CD4-positive, alpha-beta T cell treated with Interleukin-17A for 1 hour (primary cell): ENCODE results near the gene EIF3F.

Source experiments
- DNase-seq: peaks from one replicate; pipeline ENCODE4 v3.0.0-alpha.2; 2020

The EIF3F gene

DNA sequence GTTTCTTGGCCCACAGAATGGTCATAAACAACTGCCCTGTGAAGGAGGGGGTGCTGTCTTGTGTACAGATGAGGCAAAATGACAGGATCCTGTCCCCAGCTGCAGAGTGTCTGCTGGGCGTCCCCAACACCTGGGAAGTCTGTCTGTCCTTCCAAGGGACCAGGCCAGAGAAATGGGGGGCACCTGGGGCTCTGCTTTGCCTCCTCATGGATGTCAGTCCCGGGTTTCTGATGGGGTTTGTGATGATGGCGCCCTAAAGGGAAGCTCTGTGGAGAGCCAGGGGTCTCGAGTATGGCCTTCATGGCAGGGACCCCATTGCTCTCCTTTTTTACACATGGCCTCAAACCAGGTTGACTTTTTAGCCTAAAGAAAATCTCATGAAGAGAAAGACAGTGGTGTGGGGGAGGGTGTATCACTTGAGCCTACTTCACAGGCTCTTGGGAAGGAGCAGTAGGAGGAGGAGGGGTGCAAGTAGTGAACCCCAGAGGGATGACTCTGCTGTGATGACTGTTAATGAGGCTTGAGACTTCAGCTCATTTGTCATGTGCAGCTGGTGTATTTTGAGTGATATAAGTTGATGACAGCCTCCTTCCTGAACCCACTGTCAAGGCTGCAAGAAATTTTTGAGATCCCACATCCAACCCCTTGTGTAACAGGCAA lies 53.3 kb downstream of the EIF3F start:
- DNase-seq, result no peak

DNA sequence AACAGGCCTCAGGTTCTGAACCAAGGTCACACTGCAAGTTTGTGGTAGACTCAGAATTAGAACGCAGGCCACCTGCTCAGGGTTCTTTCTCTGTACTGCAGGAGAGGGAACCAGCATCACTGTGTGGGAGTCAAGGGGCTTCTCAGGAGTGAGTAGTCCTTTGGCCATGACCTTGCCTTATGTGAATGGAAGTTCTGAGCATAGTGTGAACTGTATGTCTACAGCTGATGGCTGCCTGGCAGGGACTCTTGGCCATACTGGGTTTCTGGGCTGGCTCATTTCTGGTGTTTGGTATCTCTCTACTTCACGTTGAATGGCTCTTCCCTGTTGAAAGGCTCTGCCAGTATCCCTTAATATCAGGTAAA lies 53.8 kb downstream of the EIF3F start:
- DNase-seq, result no peak

DNA sequence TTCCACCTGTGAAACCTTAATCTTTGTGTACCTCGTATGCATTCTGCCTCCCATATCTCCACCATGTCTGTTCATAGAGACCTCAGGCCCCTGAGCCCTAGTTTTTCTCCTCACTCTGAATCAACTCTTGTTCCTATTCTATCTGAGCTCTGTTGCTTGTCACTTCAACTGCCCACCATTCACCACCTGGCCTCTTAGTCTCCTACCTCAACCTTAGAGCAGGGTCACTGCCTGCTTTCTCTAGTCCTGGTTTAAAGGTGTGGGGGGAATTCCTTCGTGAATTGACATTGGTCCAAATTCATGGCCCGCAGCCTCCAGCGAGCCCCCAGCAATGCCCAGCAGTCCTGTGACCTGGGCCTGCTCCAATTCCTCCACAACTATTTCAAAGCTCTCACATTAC lies 54.4 kb downstream of the EIF3F start:
- DNase-seq, result no peak

DNA sequence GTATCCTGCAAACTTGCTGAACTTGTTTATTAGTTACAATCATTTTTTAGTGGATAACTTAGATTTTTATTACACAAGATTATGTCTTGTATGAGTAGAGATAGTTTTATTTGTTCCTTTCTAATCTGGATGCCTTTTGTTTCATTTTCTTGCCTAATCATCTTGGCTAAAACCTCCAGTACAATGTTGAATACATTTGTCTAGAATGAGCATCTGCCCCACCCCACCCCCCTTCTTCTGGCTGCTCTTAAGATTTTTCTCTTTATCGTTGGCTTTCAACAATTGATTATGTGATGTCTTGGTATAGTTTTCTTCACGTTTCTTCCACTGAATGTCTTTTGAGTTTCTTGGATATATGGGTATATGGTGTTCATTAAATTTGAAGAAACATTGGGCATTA lies 56.6 kb downstream of the EIF3F start:
- DNase-seq, result no peak

DNA sequence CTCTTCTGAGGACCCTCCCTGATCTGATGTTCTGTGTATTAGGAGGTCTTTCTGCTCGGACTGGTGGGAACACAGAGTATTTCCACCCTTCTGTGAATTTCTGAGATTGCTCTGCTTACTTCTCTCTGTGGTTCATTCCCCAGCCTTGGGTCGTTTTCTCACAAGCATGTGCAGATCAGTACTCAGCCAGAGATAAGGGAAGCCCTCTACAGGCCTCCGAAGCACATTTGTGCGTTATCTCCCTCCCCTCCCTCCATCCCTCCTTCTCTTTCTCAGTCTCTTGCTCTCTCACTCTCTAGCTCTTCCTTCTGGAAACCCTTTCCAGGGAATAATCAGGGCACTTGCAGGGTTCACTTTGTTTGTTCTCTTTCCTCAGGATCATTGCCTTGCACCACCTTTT lies 58.7 kb downstream of the EIF3F start:
- DNase-seq, result no peak

DNA sequence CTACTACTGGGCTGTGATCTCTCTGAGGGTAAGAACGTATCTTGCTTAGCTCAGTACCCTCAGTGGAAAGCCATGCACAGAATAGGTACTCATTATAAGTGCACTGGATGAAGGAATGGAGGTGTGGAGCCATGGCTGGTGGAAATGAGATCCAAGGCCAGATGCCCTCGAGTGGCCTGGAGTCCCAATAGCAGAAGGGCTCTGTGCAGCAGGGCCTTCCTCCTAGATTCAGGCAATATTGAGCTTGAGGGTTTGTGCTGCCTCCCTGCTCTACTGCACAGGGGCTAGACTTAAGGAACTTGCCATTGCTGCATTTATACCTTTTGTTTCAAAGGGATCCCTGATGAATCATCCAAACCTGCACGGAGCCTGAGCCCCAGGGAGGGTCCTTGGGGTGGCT lies 60.2 kb downstream of the EIF3F start:
- no peak for DNase-seq

DNA sequence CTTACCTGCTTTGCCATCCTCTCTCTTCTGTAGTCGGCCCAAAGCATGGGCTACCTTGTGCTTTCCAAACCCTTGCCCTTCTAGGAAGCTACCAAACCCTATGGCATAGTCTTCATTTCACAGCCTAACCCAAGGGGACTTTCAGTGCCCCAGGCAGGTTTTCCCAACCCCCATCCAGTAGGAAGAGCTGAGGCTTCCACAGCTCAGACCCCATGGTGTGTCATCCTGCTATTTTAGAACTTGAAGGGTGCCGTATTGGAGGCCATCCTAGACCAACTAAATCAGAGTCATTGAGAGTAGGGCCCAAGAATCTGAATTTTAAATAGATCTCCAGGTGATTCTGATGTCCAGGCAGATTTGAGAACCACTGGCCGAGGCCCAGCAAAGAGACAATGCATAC lies 61.9 kb downstream of the EIF3F start:
- no peak for DNase-seq
